Spleen (tissue), 11 donors: Measurements from ENCODE around the gene KCNAB1. TPM values are rescaled to one million over a fixed set of nuclear protein-coding genes. Genes with fewer than 3 reads are reported as not detected.

Source experiments
- DNase-seq: peaks from one replicate; pipeline ENCODE4 v3.0.0-alpha.2; 2020
- H3K27ac ChIP-seq, 8 donors: fragments of 200-600 bp; sonication (generic) in 7 of 8; 1 replicate in 4 of 8; 2 replicates in 4 of 8; pipeline versions ENCODE4 v1.5.0 to v1.8.0; 2016 to 2021; ENCODE audit warnings: inconsistent platforms in 4 of 8, mild to moderate bottlenecking in 4 of 8, moderate library complexity in 1 of 8
- H3K27me3 ChIP-seq, 7 donors: fragments of 200-600 bp; sonication (generic) in 6 of 7; replicated peaks in 1 of 7; 1 replicate in 4 of 7; 2 replicates in 3 of 7; pipeline versions ENCODE4 v1.5.0 to v1.8.0; 2016 to 2021; ENCODE audit warnings: inconsistent platforms in 3 of 7, mild to moderate bottlenecking in 1 of 7
- H3K36me3 ChIP-seq, 6 donors: fragments of 200-600 bp; sonication (generic) in 5 of 6; 1 replicate in 4 of 6; 2 replicates in 2 of 6; pipeline versions ENCODE4 v1.5.0 to v1.8.0; 2016 to 2021; ENCODE audit warnings: inconsistent platforms in 2 of 6
- H3K4me1 ChIP-seq, 6 donors: fragments of 200-600 bp; sonication (generic) in 5 of 6; 1 replicate in 3 of 6; 2 replicates in 3 of 6; pipeline versions ENCODE4 v1.5.0 to v1.8.0; 2016 to 2021; ENCODE audit warnings: inconsistent platforms in 3 of 6
- H3K4me3 ChIP-seq, 8 donors: fragments of 200-600 bp; sonication (generic) in 7 of 8; 1 replicate in 4 of 8; 2 replicates in 4 of 8; pipeline versions ENCODE4 v1.5.0 to v1.8.0; 2016 to 2021; ENCODE audit warnings: inconsistent platforms in 4 of 8, mild to moderate bottlenecking in 4 of 8, moderate library complexity in 2 of 8
- H3K9me3 ChIP-seq, 8 donors: fragments of 200-600 bp; sonication (generic) in 7 of 8; 1 replicate in 4 of 8; 2 replicates in 4 of 8; pipeline versions ENCODE4 v1.5.0 to v1.8.0; 2016 to 2021; ENCODE audit warnings: inconsistent platforms in 4 of 8
- CTCF ChIP-seq, 11 experiments: fragments of 200-600 bp in 7 of 11; fragments of 450-650 bp in 4 of 11; sonication (generic) in 4 of 11; IDR thresholded peaks in 8 of 11; conservative IDR thresholded peaks in 3 of 11; 1 replicate in 7 of 11; 2 replicates in 4 of 11; pipeline versions ENCODE4 v1.4.0 to v1.8.0; 2016 to 2021; ENCODE audit warnings: antibody characterized with exemption in 11 of 11, inconsistent platforms in 4 of 11, mild to moderate bottlenecking in 1 of 11
- POLR2A ChIP-seq, 3 donors: fragments of 450-650 bp; IDR thresholded peaks; one replicate each; pipeline ENCODE4 v1.5.1; 2017; ENCODE audit warnings: antibody characterized with exemption in 3 of 3, mild to moderate bottlenecking in 1 of 3
- POLR2AphosphoS5 ChIP-seq, 3 donors: sonication (generic); formaldehyde crosslinking; IDR thresholded peaks; one replicate each; pipeline ENCODE4 v1.5.1; 2017; ENCODE audit warnings: antibody characterized with exemption in 3 of 3
- WGBS, 5 donors: extraction: QIAGEN DNeasy Blood & Tissue Kit in 3 of 5; methylation state at CpG; one replicate each; pipeline versions ENCODE4 v1.1.5 to v1.1.7; 2013 to 2018; 5-methylcytosine and 5-hydroxymethylcytosine counted together
- intact Hi-C: fragments of 100-400 bp; cut with DNase I; formaldehyde crosslinking; loops from one replicate; pipeline ENCODE4 v1.15.0; 2023; ENCODE audit warnings: low total_unique reads
- polyA plus RNA-seq, 3 donors: library from polyadenylated mRNA; stranded (reverse); fragments of 200-250 nt; gene quantifications; one replicate each; pipeline ENCODE4 v1.2.1, GENCODE V29; 2013
- total RNA-seq, 7 donors: library from RNA; depleted of rRNA in 3 of 7; stranded (reverse); fragments of >200 nt in 3 of 7; fragmentation: NEBNext Ultra II Directional in 4 of 7; extraction: Animal tissue kit (Norgen Biotek cat#: 25700) in 4 of 7; gene quantifications; one replicate each; pipeline versions ENCODE4 v1.1.0 to v1.2.1, GENCODE V29; 2016 to 2021
- donor health status: healthy with polysubstance abuse.
- donor health status: DM: no; HTN: no; CAD: no; lungs with moderate emphysema.
- donor health status: DM: no; HTN: no; CAD: no.
- donor health status: Bipolar disorder and iron deficiency.
- donor health status: healthy.
- donor health status: DM: no; HTN: no; CAD: no.
- donor health status: DM: yes; HTN: yes; CAD: no.

Gene KCNAB1
- total and polyA plus RNA-seq, 10 donors = 0.59 to 10.5 (median 6.3) TPM

- TF ChIP-seq CTCF (IDR thresholded peaks at IDR 0.05 in 8 of 11, conservative IDR thresholded peaks at IDR 0.05 in 3 of 11) = no peak
- no peak for TF ChIP-seq POLR2AphosphoS5 (IDR thresholded peaks at IDR 0.05)
- TF ChIP-seq POLR2A (IDR thresholded peaks at IDR 0.05) = no peak
- DNase-seq = no peak
- no peaks in the 10 kb centered on the region for H3K36me3 ChIP-seq
- H3K9me3 ChIP-seq = no peaks in the 10 kb centered on the region
- no peaks in the 10 kb centered on the region for H3K4me1 ChIP-seq
- H3K4me3 ChIP-seq = no peak overlapping the region
- no peak overlapping the region for H3K27ac ChIP-seq
- intact Hi-C loops = no loop called here
- no peaks in the 10 kb centered on the region for H3K27me3 ChIP-seq
Observed at GRCh38 chr3:156349111-156349510, 228.7 kb downstream of the KCNAB1 start.

GRCh38 chr3:156349978-156350377 lies 229.6 kb downstream of the KCNAB1 start:
- intact Hi-C loops = no loop called here
- no peak overlapping the region for H3K4me3 ChIP-seq
- no peaks in the 10 kb centered on the region for H3K27me3 ChIP-seq
- no peaks in the 10 kb centered on the region for H3K36me3 ChIP-seq
- DNase-seq = no peak
- no peak overlapping the region for H3K27ac ChIP-seq
- H3K4me1 ChIP-seq = no peaks in the 10 kb centered on the region
- no peaks in the 10 kb centered on the region for H3K9me3 ChIP-seq
- TF ChIP-seq POLR2A (IDR thresholded peaks at IDR 0.05) (no peak), CTCF (IDR thresholded peaks at IDR 0.05 in 8 of 11, conservative IDR thresholded peaks at IDR 0.05 in 3 of 11) (no peak), POLR2AphosphoS5 (IDR thresholded peaks at IDR 0.05) (no peak)

- no peak overlapping the region for H3K27ac ChIP-seq
- H3K36me3 ChIP-seq = no peaks in the 10 kb centered on the region
- H3K4me3 ChIP-seq = no peak overlapping the region
- DNase-seq = no peak
- no peaks in the 10 kb centered on the region for H3K9me3 ChIP-seq
- H3K4me1 ChIP-seq = no peaks in the 10 kb centered on the region
- intact Hi-C loops = no loop called here
- WGBS, 5 donors = 9 to 31% (median 11%) methylated on average over 4 of the region's 4 CpGs
- no peaks in the 10 kb centered on the region for H3K27me3 ChIP-seq
- TF ChIP-seq CTCF (IDR thresholded peaks at IDR 0.05 in 8 of 11, conservative IDR thresholded peaks at IDR 0.05 in 3 of 11) = no peak
- TF ChIP-seq POLR2AphosphoS5 (IDR thresholded peaks at IDR 0.05) = no peak
- no peak for TF ChIP-seq POLR2A (IDR thresholded peaks at IDR 0.05)
Observed at GRCh38 chr3:156350781-156351180, 230.4 kb downstream of the KCNAB1 start.

GRCh38 chr3:156351783-156352182 lies 231.4 kb downstream of the KCNAB1 start:
- Histone ChIP-seq H3K27ac (no peak overlapping the region), H3K36me3 (no peaks in the 10 kb centered on the region), H3K4me3 (no peak overlapping the region), H3K9me3 (no peaks in the 10 kb centered on the region), H3K27me3 (no peaks in the 10 kb centered on the region), H3K4me1 (no peaks in the 10 kb centered on the region)
- intact Hi-C loops = no loop called here
- DNase-seq = no peak
- 89 to 93% (median 92%) methylated on average over 6 of the region's 6 CpGs for WGBS, 5 donors
- TF ChIP-seq CTCF (IDR thresholded peaks at IDR 0.05 in 8 of 11, conservative IDR thresholded peaks at IDR 0.05 in 3 of 11) (no peak), POLR2AphosphoS5 (IDR thresholded peaks at IDR 0.05) (no peak), POLR2A (IDR thresholded peaks at IDR 0.05) (no peak)
